HG03469 (cell line): ENCODE results near the gene NKX6-2.
"Not testable (repeated sequence)": the region's sequence is repeated elsewhere in the genome, so short reads cannot be mapped to it uniquely, and the experiment has no call there.

Experiments used
- ATAC-seq: cut with Tn5 transposase; IDR thresholded peaks from one replicate; pipeline ENCODE4 v1.9.1; 2021; ENCODE audit warnings: mild to moderate bottlenecking, moderate library complexity, moderate number of reproducible peaks; ENCODE audit not compliant: unreplicated experiment

Gene NKX6-2

GRCh38 chr10:132799865-132800264 lies 13.9 kb upstream of the NKX6-2 start:
- no peak for ATAC-seq

GRCh38 chr10:132798876-132799275 lies 12.9 kb upstream of the NKX6-2 start:
- ATAC-seq = no peak

GRCh38 chr10:132798403-132798802 lies 12.5 kb upstream of the NKX6-2 start:
- ATAC-seq = no peak

- not testable (repeated sequence) for ATAC-seq
Measured at GRCh38 chr10:132797986-132798385, 12.0 kb upstream of the NKX6-2 start.

GRCh38 chr10:132796846-132797245 lies 10.9 kb upstream of the NKX6-2 start:
- ATAC-seq = no peak

- ATAC-seq = no peak
Measured at GRCh38 chr10:132793871-132794849, 8.2 kb upstream of the NKX6-2 start.

- ATAC-seq = no peak
Measured at GRCh38 chr10:132793213-132793612, 7.3 kb upstream of the NKX6-2 start.

GRCh38 chr10:132792796-132793195 lies 6.8 kb upstream of the NKX6-2 start:
- no peak for ATAC-seq

- not testable (repeated sequence) for ATAC-seq
Measured at GRCh38 chr10:132792099-132792498, 6.2 kb upstream of the NKX6-2 start.

GRCh38 chr10:132790934-132791829 lies 5.2 kb upstream of the NKX6-2 start:
- no peak for ATAC-seq

GRCh38 chr10:132790470-132790869 lies 4.5 kb upstream of the NKX6-2 start:
- no peak for ATAC-seq

GRCh38 chr10:132789659-132790148 lies 3.8 kb upstream of the NKX6-2 start:
- ATAC-seq = no peak

GRCh38 chr10:132788831-132789219 lies 2.9 kb upstream of the NKX6-2 start:
- no peak for ATAC-seq

- ATAC-seq = no peak
Measured at GRCh38 chr10:132788180-132788830, 2.4 kb upstream of the NKX6-2 start.

- ATAC-seq = no peak
Measured at GRCh38 chr10:132787495-132788179, 1.7 kb upstream of the NKX6-2 start.

- ATAC-seq = no peak
Measured at GRCh38 chr10:132786884-132787494, 1.0 kb upstream of the NKX6-2 start.

- no peak for ATAC-seq
Measured at GRCh38 chr10:132786476-132786883, 533 bp upstream of the NKX6-2 start.

- no peak for ATAC-seq
Measured at GRCh38 chr10:132784866-132785722, 853 bp downstream of the NKX6-2 start.
